ENCODE results near the gene CRHR2.

CRHR2 gene

DNA sequence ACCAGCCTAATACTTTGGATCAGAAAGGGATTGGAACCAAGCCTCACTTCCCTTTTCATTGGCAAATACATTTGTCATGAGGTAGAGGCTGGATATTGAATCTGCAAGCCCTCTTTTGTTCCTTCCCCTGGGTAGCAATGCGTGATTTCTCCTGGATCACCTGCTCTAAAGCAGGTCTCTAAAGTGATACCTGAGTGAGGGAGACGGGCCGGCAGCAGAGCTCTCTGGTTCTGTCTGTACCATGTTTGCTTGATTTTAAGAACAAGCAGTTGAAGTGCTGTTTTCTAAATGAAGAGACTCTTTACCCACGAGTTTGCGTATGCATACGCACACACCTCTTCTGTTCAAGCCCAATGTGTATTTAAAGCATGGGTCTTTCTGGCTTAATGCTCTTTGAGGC, 46.5 kb downstream of the CRHR2 start:
- H3K4me3 ChIP-seq (ENCODE audit: low read depth, low read length, poor library complexity, severe bottlenecking): no peak overlapping the region
- peaks cover 4% of the 10 kb centered on the region; the same call in 1 of the 2 replicates for H3K9me3 ChIP-seq (ENCODE audit: low read length)
- no peaks in the 10 kb centered on the region for H3K4me1 ChIP-seq (ENCODE audit: insufficient read depth, low read length, severe bottlenecking)
- H3K9ac ChIP-seq (ENCODE audit: low read length): no peak overlapping the region
- no peaks in the 10 kb centered on the region for H3K9me2 ChIP-seq (ENCODE audit: low read depth, low read length)
- H3K36me3 ChIP-seq (ENCODE audit: insufficient read depth, low read length): peaks cover 55% of the 10 kb centered on the region
- no peaks in the 10 kb centered on the region for H4K20me1 ChIP-seq (ENCODE audit: insufficient read depth, low read length)
- TF ChIP-seq, protein P1, sequence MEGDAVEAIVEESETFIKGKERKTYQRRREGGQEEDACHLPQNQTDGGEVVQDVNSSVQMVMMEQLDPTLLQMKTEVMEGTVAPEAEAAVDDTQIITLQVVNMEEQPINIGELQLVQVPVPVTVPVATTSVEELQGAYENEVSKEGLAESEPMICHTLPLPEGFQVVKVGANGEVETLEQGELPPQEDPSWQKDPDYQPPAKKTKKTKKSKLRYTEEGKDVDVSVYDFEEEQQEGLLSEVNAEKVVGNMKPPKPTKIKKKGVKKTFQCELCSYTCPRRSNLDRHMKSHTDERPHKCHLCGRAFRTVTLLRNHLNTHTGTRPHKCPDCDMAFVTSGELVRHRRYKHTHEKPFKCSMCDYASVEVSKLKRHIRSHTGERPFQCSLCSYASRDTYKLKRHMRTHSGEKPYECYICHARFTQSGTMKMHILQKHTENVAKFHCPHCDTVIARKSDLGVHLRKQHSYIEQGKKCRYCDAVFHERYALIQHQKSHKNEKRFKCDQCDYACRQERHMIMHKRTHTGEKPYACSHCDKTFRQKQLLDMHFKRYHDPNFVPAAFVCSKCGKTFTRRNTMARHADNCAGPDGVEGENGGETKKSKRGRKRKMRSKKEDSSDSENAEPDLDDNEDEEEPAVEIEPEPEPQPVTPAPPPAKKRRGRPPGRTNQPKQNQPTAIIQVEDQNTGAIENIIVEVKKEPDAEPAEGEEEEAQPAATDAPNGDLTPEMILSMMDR (IDR thresholded peaks at IDR 0.05; ENCODE audit: low read length): no peak
- TF ChIP-seq EZH2 (IDR thresholded peaks at IDR 0.05; ENCODE audit: borderline replicate concordance, low read length): no peak
- no peaks in the 10 kb centered on the region for H3K27me3 ChIP-seq (ENCODE audit: insufficient read depth, low read length)
- no peak overlapping the region for H3K27ac ChIP-seq (ENCODE audit: low read depth, low read length, poor library complexity, severe bottlenecking)
- no peak overlapping the region for H3K4me2 ChIP-seq (ENCODE audit: low read length)
- H3F3A ChIP-seq (ENCODE audit: insufficient read depth, low read length): no peaks in the 10 kb centered on the region
- no peak overlapping the region for H2AFZ ChIP-seq (ENCODE audit: low read length)
- H3K79me2 ChIP-seq (ENCODE audit: insufficient read depth, low read length): no peaks in the 10 kb centered on the region

DNA sequence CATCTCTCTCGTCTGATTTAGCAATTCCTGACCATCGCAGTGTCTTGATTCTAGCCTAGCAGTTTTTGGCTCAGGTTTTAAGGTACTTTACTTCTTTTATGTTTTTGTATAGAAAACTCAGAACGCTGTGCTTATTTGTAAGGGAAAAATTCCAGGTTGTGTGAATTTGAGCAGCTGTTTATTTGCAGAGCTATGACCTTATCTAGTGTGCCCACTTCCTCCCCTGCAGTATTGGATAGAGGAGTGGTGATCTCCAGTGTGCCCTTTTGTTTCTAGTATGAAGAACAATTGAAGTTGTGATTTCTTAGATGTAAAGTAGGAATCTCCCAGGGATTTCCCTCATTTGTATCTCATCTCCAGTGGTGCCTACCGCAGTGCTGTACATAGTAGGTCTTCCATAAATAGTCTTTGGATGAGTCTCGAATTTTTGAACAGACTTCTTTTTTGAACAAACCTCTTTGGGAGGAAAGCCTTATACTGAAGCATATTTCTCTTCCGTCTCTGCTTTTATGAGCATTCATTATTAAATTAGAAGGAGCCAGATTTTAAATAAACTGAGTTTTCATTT, 47.5 kb downstream of the CRHR2 start:
- no peaks in the 10 kb centered on the region for H3K27me3 ChIP-seq (ENCODE audit: insufficient read depth, low read length)
- no peak overlapping the region for H3K9ac ChIP-seq (ENCODE audit: low read length)
- no peaks in the 10 kb centered on the region for H4K20me1 ChIP-seq (ENCODE audit: insufficient read depth, low read length)
- no peak overlapping the region for H3K27ac ChIP-seq (ENCODE audit: low read depth, low read length, poor library complexity, severe bottlenecking)
- H3K4me1 ChIP-seq (ENCODE audit: insufficient read depth, low read length, severe bottlenecking): no peaks in the 10 kb centered on the region
- no peak for TF ChIP-seq EZH2 (IDR thresholded peaks at IDR 0.05; ENCODE audit: borderline replicate concordance, low read length)
- TF ChIP-seq, protein P1 (IDR thresholded peaks at IDR 0.05; ENCODE audit: low read length): no peak
- H3F3A ChIP-seq (ENCODE audit: insufficient read depth, low read length): no peaks in the 10 kb centered on the region
- H3K36me3 ChIP-seq (ENCODE audit: insufficient read depth, low read length): peaks cover 66% of the 10 kb centered on the region
- no peak overlapping the region for H3K4me3 ChIP-seq (ENCODE audit: low read depth, low read length, poor library complexity, severe bottlenecking)
- no peaks in the 10 kb centered on the region for H3K79me2 ChIP-seq (ENCODE audit: insufficient read depth, low read length)
- H3K9me3 ChIP-seq (ENCODE audit: low read length): peaks cover 4% of the 10 kb centered on the region; the same call in 1 of the 2 replicates
- H3K9me2 ChIP-seq (ENCODE audit: low read depth, low read length): no peaks in the 10 kb centered on the region
- H2AFZ ChIP-seq (ENCODE audit: low read length): no peak overlapping the region
- no peak overlapping the region for H3K4me2 ChIP-seq (ENCODE audit: low read length)

DNA sequence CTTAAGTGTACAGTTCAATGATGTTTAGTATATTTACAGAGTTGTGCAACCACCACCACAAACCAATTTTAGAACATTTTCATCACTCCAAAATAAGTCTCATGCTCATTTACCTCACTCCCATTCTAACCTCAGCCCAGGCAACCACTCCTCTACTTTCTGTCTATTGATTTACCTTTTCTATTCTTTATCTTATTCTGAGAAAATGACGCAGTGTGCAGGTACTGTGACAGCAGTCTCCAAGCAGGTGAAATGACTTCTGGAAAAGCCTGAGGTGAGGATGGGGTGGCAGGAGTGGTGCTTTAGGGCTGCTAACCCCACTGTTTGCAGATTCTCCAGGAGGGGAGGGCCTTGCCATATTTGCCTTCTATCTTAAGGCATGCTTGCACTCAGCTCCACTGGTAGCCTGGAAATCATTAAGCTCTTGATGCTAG, 48.0 kb downstream of the CRHR2 start:
- Histone ChIP-seq H2AFZ (ENCODE audit: low read length) (no peak overlapping the region), H4K20me1 (ENCODE audit: insufficient read depth, low read length) (no peaks in the 10 kb centered on the region), H3K9me2 (ENCODE audit: low read depth, low read length) (no peaks in the 10 kb centered on the region), H3K27me3 (ENCODE audit: insufficient read depth, low read length) (no peaks in the 10 kb centered on the region), H3K4me2 (ENCODE audit: low read length) (no peak overlapping the region), H3F3A (ENCODE audit: insufficient read depth, low read length) (no peaks in the 10 kb centered on the region), H3K36me3 (ENCODE audit: insufficient read depth, low read length) (peaks cover 71% of the 10 kb centered on the region), H3K4me3 (ENCODE audit: low read depth, low read length, poor library complexity, severe bottlenecking) (no peak overlapping the region), H3K4me1 (ENCODE audit: insufficient read depth, low read length, severe bottlenecking) (no peaks in the 10 kb centered on the region), H3K9me3 (ENCODE audit: low read length) (peaks cover 4% of the 10 kb centered on the region; the same call in 1 of the 2 replicates), H3K79me2 (ENCODE audit: insufficient read depth, low read length) (no peaks in the 10 kb centered on the region), H3K9ac (ENCODE audit: low read length) (no peak overlapping the region), H3K27ac (ENCODE audit: low read depth, low read length, poor library complexity, severe bottlenecking) (no peak overlapping the region)
- no peak for TF ChIP-seq EZH2 (IDR thresholded peaks at IDR 0.05; ENCODE audit: borderline replicate concordance, low read length)
- TF ChIP-seq, protein P1 (IDR thresholded peaks at IDR 0.05; ENCODE audit: low read length): no peak
